ENCODE measurements around the gene ZNF649. TPM values are rescaled to one million over a fixed set of nuclear protein-coding genes. Genes with fewer than 3 reads are reported as not detected.
A peak's percentile ranks its signal among the peaks of the same experiment; 100 is the strongest.

The ZNF649 gene
- total and polyA plus RNA-seq, 2 of the 13 experiments (the other 11 are each of a cell fraction or from before 2014, with no cell fraction given) = 3.0 to 13.4 TPM

DNA sequence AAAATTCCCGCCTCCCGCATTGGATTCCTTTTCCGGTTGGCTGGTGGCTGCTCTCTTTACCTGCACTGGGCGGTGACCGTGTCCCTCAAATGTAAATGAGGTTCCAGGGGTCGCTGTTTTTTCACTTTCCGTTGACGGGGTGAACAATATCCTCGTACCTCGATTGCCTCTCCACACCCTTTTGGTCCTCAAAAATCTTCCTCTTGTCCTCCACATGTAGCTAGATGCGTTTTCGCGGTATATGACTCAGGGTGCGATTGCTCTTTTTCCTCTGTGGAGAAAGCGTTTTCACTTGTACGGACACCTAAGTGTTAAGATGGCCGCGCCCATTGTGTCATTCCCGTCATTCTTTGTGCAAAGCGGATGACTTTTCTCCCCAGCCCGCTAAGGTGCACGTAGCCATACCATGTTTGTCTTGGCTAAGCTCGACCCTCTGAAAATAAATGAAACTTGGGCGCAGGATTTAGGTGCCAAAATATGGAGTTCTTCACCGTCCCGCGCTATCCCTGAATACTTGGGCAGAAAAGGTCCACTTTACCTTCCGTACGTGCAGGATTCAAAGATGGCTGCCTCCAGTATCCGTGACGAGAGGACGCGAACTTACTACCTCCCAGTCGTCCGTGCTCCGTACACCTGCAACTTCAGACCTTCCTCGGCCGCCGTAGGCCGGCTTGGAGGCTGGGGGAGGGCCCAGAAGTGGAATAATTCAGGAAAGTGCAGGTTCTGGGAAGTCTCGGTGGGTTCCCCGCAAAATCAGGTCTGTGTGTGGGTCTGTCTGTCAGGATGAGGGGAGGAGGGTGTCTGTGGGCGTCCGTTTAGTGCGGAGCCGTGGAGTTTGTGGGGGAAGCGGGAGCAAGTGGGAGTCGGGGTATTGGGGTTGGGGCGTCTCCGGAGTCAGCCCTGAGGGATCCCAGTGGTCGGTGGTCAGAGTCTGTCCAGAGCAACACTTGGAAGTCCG, 22.2 kb upstream of the ZNF649 start, which contains the start of gene ZNF613 (continued):
- TF ChIP-seq, protein P1, sequence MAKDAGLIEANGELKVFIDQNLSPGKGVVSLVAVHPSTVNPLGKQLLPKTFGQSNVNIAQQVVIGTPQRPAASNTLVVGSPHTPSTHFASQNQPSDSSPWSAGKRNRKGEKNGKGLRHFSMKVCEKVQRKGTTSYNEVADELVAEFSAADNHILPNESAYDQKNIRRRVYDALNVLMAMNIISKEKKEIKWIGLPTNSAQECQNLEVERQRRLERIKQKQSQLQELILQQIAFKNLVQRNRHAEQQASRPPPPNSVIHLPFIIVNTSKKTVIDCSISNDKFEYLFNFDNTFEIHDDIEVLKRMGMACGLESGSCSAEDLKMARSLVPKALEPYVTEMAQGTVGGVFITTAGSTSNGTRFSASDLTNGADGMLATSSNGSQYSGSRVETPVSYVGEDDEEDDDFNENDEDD (CRISPR knock-in tag; IDR thresholded peaks at IDR 0.05; ENCODE audit: borderline replicate concordance) = peak; percentile 62
- TF ChIP-seq SMAD1 (CRISPR knock-in tag; IDR thresholded peaks at IDR 0.05; ENCODE audit: borderline replicate concordance, low read depth) = peak; percentile 41; the same call in 1 of the 2 replicates
- TF ChIP-seq, protein P2, sequence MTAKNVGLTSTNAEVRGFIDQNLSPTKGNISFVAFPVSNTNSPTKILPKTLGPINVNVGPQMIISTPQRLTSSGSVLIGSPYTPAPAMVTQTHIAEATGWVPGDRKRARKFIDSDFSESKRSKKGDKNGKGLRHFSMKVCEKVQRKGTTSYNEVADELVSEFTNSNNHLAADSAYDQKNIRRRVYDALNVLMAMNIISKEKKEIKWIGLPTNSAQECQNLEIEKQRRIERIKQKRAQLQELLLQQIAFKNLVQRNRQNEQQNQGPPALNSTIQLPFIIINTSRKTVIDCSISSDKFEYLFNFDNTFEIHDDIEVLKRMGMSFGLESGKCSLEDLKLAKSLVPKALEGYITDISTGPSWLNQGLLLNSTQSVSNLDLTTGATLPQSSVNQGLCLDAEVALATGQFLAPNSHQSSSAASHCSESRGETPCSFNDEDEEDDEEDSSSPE (CRISPR knock-in tag; IDR thresholded peaks at IDR 0.05) = no peak
- TF ChIP-seq KMT2A (CRISPR knock-in tag; IDR thresholded peaks at IDR 0.05) = peak; percentile 46
- peak; percentile 23 for TF ChIP-seq CBX1 (IDR thresholded peaks at IDR 0.05; ENCODE audit: low read depth)
- TF ChIP-seq KDM2A (CRISPR knock-in tag; IDR thresholded peaks at IDR 0.05; ENCODE audit: borderline replicate concordance, low read depth) = peak; percentile 88
- TF ChIP-seq DPF2 (CRISPR knock-in tag; IDR thresholded peaks at IDR 0.05; ENCODE audit: borderline replicate concordance, low read depth) = no peak
- 0 out of 2 replicates have a peak, but pooled peaks have one; percentile 13 for TF ChIP-seq PPARG (CRISPR knock-in tag; conservative IDR thresholded peaks at IDR 0.05)
- TF ChIP-seq, protein P3, sequence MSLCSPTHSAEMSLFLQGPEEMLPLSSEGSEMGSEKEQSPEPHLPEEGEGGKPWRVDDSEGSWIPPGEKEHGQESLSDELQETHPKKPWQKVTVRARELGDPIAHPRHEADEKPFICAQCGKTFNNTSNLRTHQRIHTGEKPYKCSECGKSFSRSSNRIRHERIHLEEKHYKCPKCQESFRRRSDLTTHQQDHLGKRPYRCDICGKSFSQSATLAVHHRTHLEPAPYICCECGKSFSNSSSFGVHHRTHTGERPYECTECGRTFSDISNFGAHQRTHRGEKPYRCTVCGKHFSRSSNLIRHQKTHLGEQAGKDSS (CRISPR knock-in tag; IDR thresholded peaks at IDR 0.05; ENCODE audit: borderline replicate concordance, low read depth) = no peak
- TF ChIP-seq, protein P4, sequence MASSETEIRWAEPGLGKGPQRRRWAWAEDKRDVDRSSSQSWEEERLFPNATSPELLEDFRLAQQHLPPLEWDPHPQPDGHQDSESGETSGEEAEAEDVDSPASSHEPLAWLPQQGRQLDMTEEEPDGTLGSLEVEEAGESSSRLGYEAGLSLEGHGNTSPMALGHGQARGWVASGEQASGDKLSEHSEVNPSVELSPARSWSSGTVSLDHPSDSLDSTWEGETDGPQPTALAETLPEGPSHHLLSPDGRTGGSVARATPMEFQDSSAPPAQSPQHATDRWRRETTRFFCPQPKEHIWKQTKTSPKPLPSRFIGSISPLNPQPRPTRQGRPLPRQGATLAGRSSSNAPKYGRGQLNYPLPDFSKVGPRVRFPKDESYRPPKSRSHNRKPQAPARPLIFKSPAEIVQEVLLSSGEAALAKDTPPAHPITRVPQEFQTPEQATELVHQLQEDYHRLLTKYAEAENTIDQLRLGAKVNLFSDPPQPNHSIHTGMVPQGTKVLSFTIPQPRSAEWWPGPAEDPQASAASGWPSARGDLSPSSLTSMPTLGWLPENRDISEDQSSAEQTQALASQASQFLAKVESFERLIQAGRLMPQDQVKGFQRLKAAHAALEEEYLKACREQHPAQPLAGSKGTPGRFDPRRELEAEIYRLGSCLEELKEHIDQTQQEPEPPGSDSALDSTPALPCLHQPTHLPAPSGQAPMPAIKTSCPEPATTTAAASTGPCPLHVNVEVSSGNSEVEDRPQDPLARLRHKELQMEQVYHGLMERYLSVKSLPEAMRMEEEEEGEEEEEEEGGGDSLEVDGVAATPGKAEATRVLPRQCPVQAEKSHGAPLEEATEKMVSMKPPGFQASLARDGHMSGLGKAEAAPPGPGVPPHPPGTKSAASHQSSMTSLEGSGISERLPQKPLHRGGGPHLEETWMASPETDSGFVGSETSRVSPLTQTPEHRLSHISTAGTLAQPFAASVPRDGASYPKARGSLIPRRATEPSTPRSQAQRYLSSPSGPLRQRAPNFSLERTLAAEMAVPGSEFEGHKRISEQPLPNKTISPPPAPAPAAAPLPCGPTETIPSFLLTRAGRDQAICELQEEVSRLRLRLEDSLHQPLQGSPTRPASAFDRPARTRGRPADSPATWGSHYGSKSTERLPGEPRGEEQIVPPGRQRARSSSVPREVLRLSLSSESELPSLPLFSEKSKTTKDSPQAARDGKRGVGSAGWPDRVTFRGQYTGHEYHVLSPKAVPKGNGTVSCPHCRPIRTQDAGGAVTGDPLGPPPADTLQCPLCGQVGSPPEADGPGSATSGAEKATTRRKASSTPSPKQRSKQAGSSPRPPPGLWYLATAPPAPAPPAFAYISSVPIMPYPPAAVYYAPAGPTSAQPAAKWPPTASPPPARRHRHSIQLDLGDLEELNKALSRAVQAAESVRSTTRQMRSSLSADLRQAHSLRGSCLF (CRISPR knock-in tag; IDR thresholded peaks at IDR 0.05; ENCODE audit: borderline replicate concordance) = no peak
- TF ChIP-seq, protein P5, sequence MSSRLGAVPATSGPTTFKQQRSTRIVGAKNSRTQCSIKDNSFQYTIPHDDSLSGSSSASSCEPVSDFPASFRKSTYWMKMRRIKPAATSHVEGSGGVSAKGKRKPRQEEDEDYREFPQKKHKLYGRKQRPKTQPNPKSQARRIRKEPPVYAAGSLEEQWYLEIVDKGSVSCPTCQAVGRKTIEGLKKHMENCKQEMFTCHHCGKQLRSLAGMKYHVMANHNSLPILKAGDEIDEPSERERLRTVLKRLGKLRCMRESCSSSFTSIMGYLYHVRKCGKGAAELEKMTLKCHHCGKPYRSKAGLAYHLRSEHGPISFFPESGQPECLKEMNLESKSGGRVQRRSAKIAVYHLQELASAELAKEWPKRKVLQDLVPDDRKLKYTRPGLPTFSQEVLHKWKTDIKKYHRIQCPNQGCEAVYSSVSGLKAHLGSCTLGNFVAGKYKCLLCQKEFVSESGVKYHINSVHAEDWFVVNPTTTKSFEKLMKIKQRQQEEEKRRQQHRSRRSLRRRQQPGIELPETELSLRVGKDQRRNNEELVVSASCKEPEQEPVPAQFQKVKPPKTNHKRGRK (CRISPR knock-in tag; IDR thresholded peaks at IDR 0.05) = no peak
- no peak for TF ChIP-seq HNRNPH1 (optimal IDR thresholded peaks at IDR 0.05; ENCODE audit: low read depth, low read length)
- TF ChIP-seq NR2F6 (IDR thresholded peaks at IDR 0.05) = no peak
- no peak; the same call in 1 of the 2 replicates for TF ChIP-seq NR2F6 (CRISPR knock-in tag; IDR thresholded peaks at IDR 0.05)
- peak; percentile 65; the same call in 1 of the 2 replicates for TF ChIP-seq SNAI1 (CRISPR knock-in tag; IDR thresholded peaks at IDR 0.05; ENCODE audit: borderline replicate concordance)
- peak; percentile 74 for TF ChIP-seq NFYC (CRISPR knock-in tag; IDR thresholded peaks at IDR 0.05)
- peak; percentile 49; the same call in 1 of the 2 replicates for TF ChIP-seq KDM5B (CRISPR knock-in tag; IDR thresholded peaks at IDR 0.05; ENCODE audit: borderline replicate concordance)
- no peak for TF ChIP-seq ZNF383 (CRISPR knock-in tag; IDR thresholded peaks at IDR 0.05; ENCODE audit: borderline replicate concordance)
- TF ChIP-seq NKX3-1 (CRISPR knock-in tag; IDR thresholded peaks at IDR 0.05) = 0 out of 2 replicates have a peak, but pooled peaks have one; percentile 52
